ENCODE data around the gene VEZT. TPM values are rescaled to one million over a fixed set of nuclear protein-coding genes. Genes with fewer than 3 reads are reported as not detected.

The VEZT gene
- total RNA-seq, 1 experiment from 2014 or later, result 46.4 TPM

DNA sequence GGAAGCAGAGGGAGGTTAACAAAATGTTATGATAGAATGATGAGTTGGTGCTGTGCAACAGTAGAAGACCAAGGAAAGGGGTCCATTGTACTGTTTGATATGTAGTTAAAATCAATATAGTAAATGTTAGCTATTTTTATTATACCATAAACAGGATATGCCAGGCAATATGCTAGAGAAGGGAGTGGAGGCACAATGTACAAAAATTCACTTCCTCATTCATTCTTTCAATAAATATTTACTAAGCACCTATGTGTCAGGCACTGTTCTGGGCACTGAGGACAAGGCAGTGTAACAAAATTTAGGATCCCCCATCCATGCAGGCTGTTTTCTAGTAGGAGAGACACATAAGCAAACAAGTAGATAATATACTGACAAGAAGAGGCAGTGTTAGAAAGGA lies 25.3 kb upstream of the VEZT start:
- TF ChIP-seq SIN3A (IDR thresholded peaks at IDR 0.05; ENCODE audit: low read depth) (no peak), REST (IDR thresholded peaks at IDR 0.05; ENCODE audit: low read depth) (no peak), EGR1 (IDR thresholded peaks at IDR 0.05; ENCODE audit: low read depth) (no peak), POLR2AphosphoS5 (IDR thresholded peaks at IDR 0.05; ENCODE audit: low read depth, low read length) (no peak), ZNF274 (IDR thresholded peaks at IDR 0.05; ENCODE audit: low read depth, low read length) (no peak), ZFX (IDR thresholded peaks at IDR 0.05) (no peak), YY1 (IDR thresholded peaks at IDR 0.05; ENCODE audit: extremely low read depth, insufficient replicate concordance, low read depth, low read length) (no peak), FOSL1 (IDR thresholded peaks at IDR 0.05; ENCODE audit: low read depth) (no peak), POLR2A (IDR thresholded peaks at IDR 0.05; ENCODE audit: borderline replicate concordance, extremely low read depth, insufficient read depth, insufficient read length) (no peak), SP1 (IDR thresholded peaks at IDR 0.05; ENCODE audit: low read depth) (no peak), SRF (IDR thresholded peaks at IDR 0.05; ENCODE audit: low read depth) (no peak), CEBPB (IDR thresholded peaks at IDR 0.05; ENCODE audit: low read depth) (no peak), CBX3 (IDR thresholded peaks at IDR 0.05; ENCODE audit: low read depth) (no peak), EZH2 (IDR thresholded peaks at IDR 0.05) (no peak), TCF7L2 (IDR thresholded peaks at IDR 0.05; ENCODE audit: borderline replicate concordance, extremely low read depth, insufficient read depth, insufficient read length) (no peak), JUND (IDR thresholded peaks at IDR 0.05) (no peak)
- TF ChIP-seq, protein P1, sequence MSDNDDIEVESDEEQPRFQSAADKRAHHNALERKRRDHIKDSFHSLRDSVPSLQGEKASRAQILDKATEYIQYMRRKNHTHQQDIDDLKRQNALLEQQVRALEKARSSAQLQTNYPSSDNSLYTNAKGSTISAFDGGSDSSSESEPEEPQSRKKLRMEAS (IDR thresholded peaks at IDR 0.05), result no peak
- TF ChIP-seq, protein P2, sequence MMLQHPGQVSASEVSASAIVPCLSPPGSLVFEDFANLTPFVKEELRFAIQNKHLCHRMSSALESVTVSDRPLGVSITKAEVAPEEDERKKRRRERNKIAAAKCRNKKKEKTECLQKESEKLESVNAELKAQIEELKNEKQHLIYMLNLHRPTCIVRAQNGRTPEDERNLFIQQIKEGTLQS (IDR thresholded peaks at IDR 0.05), result no peak
- TF ChIP-seq, protein P3, sequence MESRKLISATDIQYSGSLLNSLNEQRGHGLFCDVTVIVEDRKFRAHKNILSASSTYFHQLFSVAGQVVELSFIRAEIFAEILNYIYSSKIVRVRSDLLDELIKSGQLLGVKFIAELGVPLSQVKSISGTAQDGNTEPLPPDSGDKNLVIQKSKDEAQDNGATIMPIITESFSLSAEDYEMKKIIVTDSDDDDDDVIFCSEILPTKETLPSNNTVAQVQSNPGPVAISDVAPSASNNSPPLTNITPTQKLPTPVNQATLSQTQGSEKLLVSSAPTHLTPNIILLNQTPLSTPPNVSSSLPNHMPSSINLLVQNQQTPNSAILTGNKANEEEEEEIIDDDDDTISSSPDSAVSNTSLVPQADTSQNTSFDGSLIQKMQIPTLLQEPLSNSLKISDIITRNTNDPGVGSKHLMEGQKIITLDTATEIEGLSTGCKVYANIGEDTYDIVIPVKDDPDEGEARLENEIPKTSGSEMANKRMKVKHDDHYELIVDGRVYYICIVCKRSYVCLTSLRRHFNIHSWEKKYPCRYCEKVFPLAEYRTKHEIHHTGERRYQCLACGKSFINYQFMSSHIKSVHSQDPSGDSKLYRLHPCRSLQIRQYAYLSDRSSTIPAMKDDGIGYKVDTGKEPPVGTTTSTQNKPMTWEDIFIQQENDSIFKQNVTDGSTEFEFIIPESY (IDR thresholded peaks at IDR 0.05; ENCODE audit: extremely low read depth, insufficient replicate concordance, low read length), result no peak
- TF ChIP-seq, protein P4, sequence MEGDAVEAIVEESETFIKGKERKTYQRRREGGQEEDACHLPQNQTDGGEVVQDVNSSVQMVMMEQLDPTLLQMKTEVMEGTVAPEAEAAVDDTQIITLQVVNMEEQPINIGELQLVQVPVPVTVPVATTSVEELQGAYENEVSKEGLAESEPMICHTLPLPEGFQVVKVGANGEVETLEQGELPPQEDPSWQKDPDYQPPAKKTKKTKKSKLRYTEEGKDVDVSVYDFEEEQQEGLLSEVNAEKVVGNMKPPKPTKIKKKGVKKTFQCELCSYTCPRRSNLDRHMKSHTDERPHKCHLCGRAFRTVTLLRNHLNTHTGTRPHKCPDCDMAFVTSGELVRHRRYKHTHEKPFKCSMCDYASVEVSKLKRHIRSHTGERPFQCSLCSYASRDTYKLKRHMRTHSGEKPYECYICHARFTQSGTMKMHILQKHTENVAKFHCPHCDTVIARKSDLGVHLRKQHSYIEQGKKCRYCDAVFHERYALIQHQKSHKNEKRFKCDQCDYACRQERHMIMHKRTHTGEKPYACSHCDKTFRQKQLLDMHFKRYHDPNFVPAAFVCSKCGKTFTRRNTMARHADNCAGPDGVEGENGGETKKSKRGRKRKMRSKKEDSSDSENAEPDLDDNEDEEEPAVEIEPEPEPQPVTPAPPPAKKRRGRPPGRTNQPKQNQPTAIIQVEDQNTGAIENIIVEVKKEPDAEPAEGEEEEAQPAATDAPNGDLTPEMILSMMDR (IDR thresholded peaks at IDR 0.05 in 2 of 3, conservative IDR thresholded peaks at IDR 0.05 in 1 of 3; ENCODE audit: borderline replicate concordance in 1 of 3, insufficient read depth in 1 of 3, low read depth in 2 of 3, low read length in 2 of 3), result no peak
- ATAC-seq, result no peak
- intact Hi-C loops (cut with micrococcal nuclease), result no loop called here
- ChIA-PET RAD21 (ENCODE audit: low non-redundant PET in 1 of 2, low total read pairs in 2 of 2, uncharacterized antibody in 2 of 2, unreplicated experiment in 2 of 2) (no interaction called here), POLR2A (no interaction called here), CTCF (no interaction called here)
- H3K36me3 ChIP-seq (ENCODE audit: control insufficient read depth in 1 of 2, insufficient read depth in 2 of 2, low read length in 2 of 2), result no peaks in the 10 kb centered on the region
- no peak overlapping the region for H3K27ac ChIP-seq (ENCODE audit: low read depth, low read length)
- peaks cover 5 to 19% of the 10 kb centered on the region in 2 experiments; a peak in 3 of 4 replicates for H3K4me1 ChIP-seq (ENCODE audit: control insufficient read depth in 1 of 2, insufficient read depth in 2 of 2, low read length in 2 of 2)
- DNase-seq (ENCODE audit: low read depth, low spot score), result no peak
- no peak overlapping the region for H3K9ac ChIP-seq (ENCODE audit: low read length)
- peaks cover 14% of the 10 kb centered on the region for H3K79me2 ChIP-seq (ENCODE audit: insufficient read depth, low read length)
- BruUV-seq (replicated peaks), result no TSS peak
- H3K4me2 ChIP-seq (ENCODE audit: low read length), result no peak overlapping the region
- no peak overlapping the region for H2AFZ ChIP-seq (ENCODE audit: low read depth, low read length, poor library complexity, severe bottlenecking)
- no peak overlapping the region for H3K4me3 ChIP-seq (replicated peaks in 1 of 2; ENCODE audit: low read depth in 1 of 2, low read length in 2 of 2)
- H3K27me3 ChIP-seq (ENCODE audit: insufficient read depth, low read length), result no peaks in the 10 kb centered on the region
- H3K9me3 ChIP-seq (ENCODE audit: control insufficient read depth in 1 of 2, insufficient read depth in 1 of 2, low read depth in 1 of 2, low read length in 2 of 2), result no peaks in the 10 kb centered on the region
- no peaks in the 10 kb centered on the region for H4K20me1 ChIP-seq (ENCODE audit: insufficient read depth)
- H3K9me2 ChIP-seq (ENCODE audit: insufficient read depth), result no peaks in the 10 kb centered on the region

Data from HCT116 (cell line).